ENCODE measurements around the gene TRIM2. TPM values are rescaled to one million over a fixed set of nuclear protein-coding genes. Genes with fewer than 3 reads are reported as not detected.

The TRIM2 gene
- total RNA-seq, 4 donors from 2014 or later, result 146 to 229 (median 192) TPM

DNA sequence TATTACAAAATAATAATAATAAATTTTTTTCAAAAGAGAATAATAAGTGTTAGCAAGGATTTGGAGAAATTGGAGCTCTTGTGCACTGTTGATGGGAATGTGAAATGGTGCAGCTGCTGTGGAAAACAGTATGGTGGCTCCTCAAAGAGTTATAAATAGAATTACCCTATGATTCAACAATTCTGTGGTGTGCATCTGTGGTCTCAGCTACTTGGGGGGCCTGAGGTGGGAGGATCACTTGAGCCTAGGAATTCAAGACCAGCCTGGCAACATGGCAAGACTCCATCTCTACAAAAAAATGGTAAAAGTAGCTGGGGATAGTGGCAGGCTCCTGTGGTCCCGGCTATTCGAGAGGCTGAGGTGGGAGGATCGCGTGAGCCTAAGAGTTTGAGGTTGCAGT is 159.8 kb downstream of the TRIM2 start:
- no peak overlapping the region for H3K27ac ChIP-seq
- no peaks in the 10 kb centered on the region for H3K9me3 ChIP-seq
- 97 to 99% methylated on average over 4 of the region's 4 CpGs for WGBS, 2 donors
- H3K27me3 ChIP-seq, result no peaks in the 10 kb centered on the region
- H3K4me1 ChIP-seq, result peaks cover 0 to 4% of the 10 kb centered on the region in 2 donors
- intact Hi-C loops (cut with DNase I), result no loop called here
- TF ChIP-seq, protein P1, sequence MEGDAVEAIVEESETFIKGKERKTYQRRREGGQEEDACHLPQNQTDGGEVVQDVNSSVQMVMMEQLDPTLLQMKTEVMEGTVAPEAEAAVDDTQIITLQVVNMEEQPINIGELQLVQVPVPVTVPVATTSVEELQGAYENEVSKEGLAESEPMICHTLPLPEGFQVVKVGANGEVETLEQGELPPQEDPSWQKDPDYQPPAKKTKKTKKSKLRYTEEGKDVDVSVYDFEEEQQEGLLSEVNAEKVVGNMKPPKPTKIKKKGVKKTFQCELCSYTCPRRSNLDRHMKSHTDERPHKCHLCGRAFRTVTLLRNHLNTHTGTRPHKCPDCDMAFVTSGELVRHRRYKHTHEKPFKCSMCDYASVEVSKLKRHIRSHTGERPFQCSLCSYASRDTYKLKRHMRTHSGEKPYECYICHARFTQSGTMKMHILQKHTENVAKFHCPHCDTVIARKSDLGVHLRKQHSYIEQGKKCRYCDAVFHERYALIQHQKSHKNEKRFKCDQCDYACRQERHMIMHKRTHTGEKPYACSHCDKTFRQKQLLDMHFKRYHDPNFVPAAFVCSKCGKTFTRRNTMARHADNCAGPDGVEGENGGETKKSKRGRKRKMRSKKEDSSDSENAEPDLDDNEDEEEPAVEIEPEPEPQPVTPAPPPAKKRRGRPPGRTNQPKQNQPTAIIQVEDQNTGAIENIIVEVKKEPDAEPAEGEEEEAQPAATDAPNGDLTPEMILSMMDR (IDR thresholded peaks at IDR 0.05), result no peak
- TF ChIP-seq POLR2A (IDR thresholded peaks at IDR 0.05), result no peak
- no peak overlapping the region for H3K4me3 ChIP-seq (replicated peaks in 1 of 3)
- H3K36me3 ChIP-seq, result no peaks in the 10 kb centered on the region
- no peak for DNase-seq

DNA sequence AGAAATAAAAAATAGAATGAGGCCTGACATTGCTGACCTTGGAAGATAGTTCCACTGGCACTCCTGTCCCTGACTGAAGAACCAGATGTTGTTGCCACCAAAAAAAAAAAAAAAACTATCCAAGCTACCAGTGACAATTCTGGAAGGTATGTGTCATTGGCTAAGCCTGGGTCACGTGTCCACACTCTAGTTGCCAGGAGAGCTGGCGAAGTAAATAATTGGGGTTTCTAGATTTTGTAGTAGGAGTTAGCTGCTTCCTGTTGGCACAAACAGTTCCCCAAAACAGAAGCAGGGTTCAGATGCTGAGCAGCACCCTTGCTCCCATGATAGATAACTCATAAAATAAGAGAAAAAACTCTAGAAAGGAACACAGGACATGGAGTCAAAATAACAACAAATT is 160.8 kb downstream of the TRIM2 start:
- no peak overlapping the region for H3K27ac ChIP-seq
- H3K36me3 ChIP-seq, result no peaks in the 10 kb centered on the region
- H3K4me3 ChIP-seq (replicated peaks in 1 of 3), result no peak overlapping the region
- H3K9me3 ChIP-seq, result no peaks in the 10 kb centered on the region
- TF ChIP-seq, protein P1 (IDR thresholded peaks at IDR 0.05), result no peak
- no peak for TF ChIP-seq POLR2A (IDR thresholded peaks at IDR 0.05)
- DNase-seq, result no peak
- peaks cover 0 to 4% of the 10 kb centered on the region in 2 donors for H3K4me1 ChIP-seq
- H3K27me3 ChIP-seq, result no peaks in the 10 kb centered on the region
- 91 to 95% methylated on average over 2 of the region's 2 CpGs for WGBS, 2 donors
- intact Hi-C loops (cut with DNase I), result no loop called here

DNA sequence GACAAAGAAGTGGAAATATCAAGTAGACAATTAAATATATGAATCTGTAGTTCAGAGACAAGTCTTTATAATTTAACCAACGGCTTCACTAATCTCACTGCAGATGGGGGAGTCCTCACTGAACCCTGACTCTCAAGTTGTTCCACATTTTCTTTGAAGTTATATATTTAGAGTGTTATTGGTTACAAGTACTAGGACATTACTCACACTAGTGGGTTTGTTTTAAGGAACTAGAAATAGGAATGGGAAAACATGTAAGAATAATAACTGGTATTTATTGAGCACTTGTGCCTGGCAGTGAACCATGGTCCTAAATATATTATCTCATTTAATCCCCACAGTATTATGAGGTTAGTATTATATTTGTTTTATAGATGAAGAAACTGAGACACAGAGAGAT is 162.2 kb downstream of the TRIM2 start:
- no peaks in the 10 kb centered on the region for H3K9me3 ChIP-seq
- DNase-seq, result no peak
- TF ChIP-seq, protein P1 (IDR thresholded peaks at IDR 0.05), result no peak
- TF ChIP-seq POLR2A (IDR thresholded peaks at IDR 0.05), result no peak
- H3K36me3 ChIP-seq, result no peaks in the 10 kb centered on the region
- peaks cover 0 to 4% of the 10 kb centered on the region in 2 donors for H3K4me1 ChIP-seq
- no peak overlapping the region for H3K4me3 ChIP-seq (replicated peaks in 1 of 3)
- 82 to 94% methylated on average over 1 of the region's 1 CpG for WGBS, 2 donors
- H3K27ac ChIP-seq, result no peak overlapping the region
- intact Hi-C loops (cut with DNase I), result no loop called here
- no peaks in the 10 kb centered on the region for H3K27me3 ChIP-seq

DNA sequence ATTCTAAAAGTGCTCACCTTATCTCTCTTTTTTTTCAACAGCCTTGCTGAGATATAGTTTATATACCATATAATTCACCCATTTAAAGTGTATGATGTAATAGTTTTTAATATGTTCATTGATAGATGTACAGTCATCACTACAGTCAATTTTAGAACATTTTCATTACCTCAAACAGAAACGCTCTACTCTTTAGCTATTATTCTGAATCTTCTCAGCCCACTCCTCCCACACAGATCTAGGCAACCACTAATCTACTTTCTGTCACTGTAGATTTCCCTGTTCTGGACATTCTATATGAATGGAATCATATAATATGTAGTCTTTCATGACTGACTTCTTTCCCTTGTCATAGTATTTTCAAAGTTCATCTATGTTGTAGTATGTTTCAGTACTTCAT is 162.8 kb downstream of the TRIM2 start:
- no peaks in the 10 kb centered on the region for H3K9me3 ChIP-seq
- H3K27ac ChIP-seq, result no peak overlapping the region
- peaks cover 0 to 3% of the 10 kb centered on the region in 2 donors for H3K4me1 ChIP-seq
- DNase-seq, result no peak
- H3K4me3 ChIP-seq (replicated peaks in 1 of 3), result no peak overlapping the region
- intact Hi-C loops (cut with DNase I), result no loop called here
- no peaks in the 10 kb centered on the region for H3K27me3 ChIP-seq
- WGBS, 2 donors, result 90 to 95% methylated on average over 1 of the region's 1 CpG
- no peaks in the 10 kb centered on the region for H3K36me3 ChIP-seq
- no peak for TF ChIP-seq POLR2A (IDR thresholded peaks at IDR 0.05)
- TF ChIP-seq, protein P1 (IDR thresholded peaks at IDR 0.05), result no peak

DNA sequence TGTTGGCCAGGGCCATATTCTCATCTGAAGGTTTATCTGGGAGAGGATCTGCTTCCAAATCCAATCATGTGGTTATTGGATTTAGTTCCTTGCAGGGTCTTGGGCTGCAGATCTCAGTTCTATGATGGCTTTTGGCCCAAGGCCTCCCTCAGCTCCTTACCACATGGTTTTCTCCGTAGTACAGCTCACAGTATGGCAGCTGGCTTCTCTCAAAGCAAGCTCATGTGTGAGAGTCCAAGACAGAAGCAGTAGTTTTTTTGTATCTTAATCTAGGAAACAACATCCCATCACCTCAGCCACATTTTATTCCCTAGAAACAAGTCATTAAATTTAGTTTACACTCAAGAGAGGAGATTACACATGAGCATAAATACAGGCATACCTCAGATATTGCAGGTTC is 164.8 kb downstream of the TRIM2 start:
- Histone ChIP-seq H3K27ac (no peak overlapping the region), H3K4me1 (no peaks in the 10 kb centered on the region), H3K9me3 (no peaks in the 10 kb centered on the region), H3K27me3 (no peaks in the 10 kb centered on the region), H3K36me3 (no peaks in the 10 kb centered on the region), H3K4me3 (replicated peaks in 1 of 3) (no peak overlapping the region)
- TF ChIP-seq, protein P1 (IDR thresholded peaks at IDR 0.05), result no peak
- TF ChIP-seq POLR2A (IDR thresholded peaks at IDR 0.05), result no peak
- 88 to 100% methylated on average over 1 of the region's 1 CpG for WGBS, 2 donors
- intact Hi-C loops (cut with DNase I), result no loop called here
- no peak for DNase-seq

Data from thyroid gland (tissue), 4 donors.